GM18526 (cell line): ENCODE results near the gene SIGMAR1.

Experiments
- POLR2A ChIP-seq: IDR thresholded peaks from 3 replicates; pipeline ENCODE4 v1.6.1; 2011; ENCODE audit not compliant: insufficient read length; ENCODE audit errors: extremely low read depth

SIGMAR1 gene

DNA sequence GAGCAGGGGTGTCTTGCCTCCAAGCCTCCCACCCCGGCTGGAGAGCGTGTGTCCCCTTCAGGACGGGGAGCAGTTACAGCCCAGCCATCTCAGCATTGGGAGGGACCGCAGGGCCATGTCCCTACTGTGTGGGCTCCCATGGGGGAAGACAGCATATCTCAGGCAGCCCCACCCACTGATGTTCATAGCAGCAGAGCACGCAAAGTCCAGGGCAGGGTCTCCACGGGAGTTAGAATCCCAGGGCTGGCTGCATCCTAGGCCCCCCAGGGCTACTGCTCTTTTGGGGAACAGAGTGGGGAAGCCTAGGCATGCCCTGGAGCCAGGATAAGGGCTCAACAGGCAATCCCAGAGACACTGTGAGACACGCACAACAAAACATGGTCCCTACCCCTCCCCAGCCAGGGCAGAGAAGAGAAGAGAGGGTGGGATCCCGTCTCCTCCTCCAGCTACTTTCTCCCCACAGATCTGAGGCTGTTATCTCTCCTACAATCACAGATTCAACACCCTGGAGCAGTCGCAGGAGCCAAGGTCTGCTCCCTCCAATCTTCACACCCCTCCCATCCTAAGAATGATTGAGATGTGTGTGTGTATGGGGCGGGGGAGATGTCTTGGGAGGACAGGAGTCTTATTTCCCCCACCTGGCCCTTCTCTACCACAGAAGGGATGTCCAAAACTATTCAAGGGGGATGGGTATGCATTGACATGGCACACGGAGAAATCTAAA, 51.5 kb downstream of the SIGMAR1 start:
- TF ChIP-seq POLR2A: no peak

DNA sequence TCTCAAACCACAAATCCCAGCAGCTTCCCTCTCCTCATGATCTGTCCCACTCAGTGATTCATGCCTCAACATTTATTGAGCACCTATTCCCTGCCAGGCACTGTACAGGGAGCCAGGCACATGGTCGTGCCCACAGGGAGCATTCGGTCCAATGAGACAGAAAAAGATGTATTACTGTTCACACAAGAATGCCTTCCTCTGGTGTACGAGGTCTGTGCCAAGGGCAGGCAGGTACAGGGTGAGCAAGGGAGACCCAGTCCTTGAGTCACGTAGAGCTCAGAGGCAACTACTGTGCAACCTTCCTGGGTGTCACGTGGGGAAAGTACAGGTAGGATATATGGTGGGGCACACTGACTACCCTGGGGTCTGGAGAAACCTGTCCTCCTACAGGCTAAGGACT, 52.6 kb downstream of the SIGMAR1 start:
- TF ChIP-seq POLR2A: no peak
